ENCODE data around the gene AGAP3.

AGAP3 gene

GRCh38 chr7:151110236-151110940 is 24.1 kb downstream of the AGAP3 start:
- DNase-seq: no peak

GRCh38 chr7:151110941-151111645 is 24.8 kb downstream of the AGAP3 start:
- DNase-seq: peak; percentile 51 to 78

DNA sequence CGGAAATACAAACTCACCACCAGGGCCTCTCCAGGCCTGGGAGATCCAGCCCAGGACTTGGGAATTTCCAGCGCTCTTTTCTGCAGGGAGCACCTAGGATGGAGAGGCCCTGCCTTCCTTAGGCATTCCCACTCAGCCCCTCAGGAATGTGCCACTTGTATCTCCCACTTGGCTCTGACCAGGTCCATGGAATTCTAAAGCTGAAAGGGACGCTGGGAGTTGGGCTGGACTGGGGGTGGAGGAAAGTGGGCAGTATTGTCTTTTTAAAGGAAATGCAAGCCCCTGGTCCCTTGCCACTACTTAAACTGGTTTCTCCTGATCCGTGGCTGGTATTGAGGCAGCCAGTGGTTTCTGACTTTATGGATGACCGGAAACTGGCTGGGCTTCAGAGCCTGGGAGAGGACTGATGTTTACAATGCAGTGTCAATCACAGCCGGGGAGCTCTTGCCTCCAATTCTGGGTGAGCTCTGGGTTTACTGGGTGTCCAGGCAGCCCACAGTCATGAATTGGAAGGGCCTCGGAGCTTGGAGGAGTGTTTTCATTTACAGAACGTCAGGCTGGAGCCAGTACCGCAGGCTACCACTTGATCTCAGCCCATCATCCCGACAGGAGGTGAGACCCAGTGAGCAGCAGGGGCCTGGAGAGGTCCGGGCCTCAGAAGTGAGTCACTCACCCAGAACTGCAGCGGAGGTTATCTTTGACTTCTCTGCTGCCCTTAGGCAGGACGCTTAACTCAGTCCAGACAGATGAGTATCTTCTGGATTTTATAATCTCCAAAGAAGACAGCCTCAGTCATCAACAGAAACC is 27.3 kb downstream of the AGAP3 start:
- DNase-seq: no peak

- DNase-seq: no peak
These were observed 28.1 kb downstream of the AGAP3 start for GRCh38 chr7:151114151-151115090.

- peak; percentile 10 to 11 for DNase-seq
These were observed 29.0 kb downstream of the AGAP3 start for GRCh38 chr7:151115121-151115835.

- no peak for DNase-seq
These were observed 29.7 kb downstream of the AGAP3 start for GRCh38 chr7:151115836-151116418.

- DNase-seq: no peak
These were observed 30.5 kb downstream of the AGAP3 start for GRCh38 chr7:151116603-151117440.

GRCh38 chr7:151117565-151117964 is 31.3 kb downstream of the AGAP3 start:
- DNase-seq: no peak

DNA sequence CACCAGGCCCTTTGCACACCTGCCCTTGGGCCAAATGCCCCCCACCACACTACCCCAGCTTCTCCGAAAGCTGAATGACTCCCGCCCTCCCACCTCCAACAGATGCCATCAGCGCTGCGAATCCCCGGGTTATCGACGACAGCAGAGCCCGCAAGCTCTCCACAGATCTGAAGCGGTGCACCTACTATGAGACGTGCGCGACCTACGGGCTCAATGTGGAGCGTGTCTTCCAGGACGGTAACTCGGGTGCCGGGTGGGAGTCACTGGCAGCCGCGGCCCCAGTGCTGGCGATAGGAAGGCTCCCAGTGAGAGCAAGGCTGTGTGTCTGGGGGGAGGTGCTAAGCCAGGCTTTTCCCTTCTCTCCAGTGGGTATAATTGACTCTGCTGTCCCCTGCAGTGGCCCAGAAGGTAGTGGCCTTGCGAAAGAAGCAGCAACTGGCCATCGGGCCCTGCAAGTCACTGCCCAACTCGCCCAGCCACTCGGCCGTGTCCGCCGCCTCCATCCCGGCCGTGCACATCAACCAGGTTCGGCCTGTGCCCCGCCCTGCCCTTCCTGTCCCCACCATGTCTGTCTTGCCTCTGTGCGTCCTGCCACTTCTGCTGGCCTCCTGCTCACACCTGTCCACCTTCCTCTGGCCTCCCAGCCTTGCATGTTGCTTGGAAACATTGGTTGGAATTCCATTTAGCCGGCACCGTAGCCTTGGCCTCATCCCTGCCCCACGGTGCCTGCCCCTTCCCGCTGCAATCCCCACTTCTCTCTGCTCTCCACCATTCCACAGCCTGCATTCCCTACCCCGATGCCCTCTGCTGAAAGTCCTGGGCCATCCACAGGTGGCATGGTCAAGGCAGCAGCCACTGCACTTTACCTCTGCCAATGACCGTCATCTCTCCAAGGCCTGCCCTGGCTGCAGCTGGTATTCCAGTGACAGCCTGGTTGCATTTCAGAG is 32.1 kb downstream of the AGAP3 start:
- DNase-seq: no peak

GRCh38 chr7:151119055-151119415 is 32.8 kb downstream of the AGAP3 start:
- DNase-seq: no peak

DNA sequence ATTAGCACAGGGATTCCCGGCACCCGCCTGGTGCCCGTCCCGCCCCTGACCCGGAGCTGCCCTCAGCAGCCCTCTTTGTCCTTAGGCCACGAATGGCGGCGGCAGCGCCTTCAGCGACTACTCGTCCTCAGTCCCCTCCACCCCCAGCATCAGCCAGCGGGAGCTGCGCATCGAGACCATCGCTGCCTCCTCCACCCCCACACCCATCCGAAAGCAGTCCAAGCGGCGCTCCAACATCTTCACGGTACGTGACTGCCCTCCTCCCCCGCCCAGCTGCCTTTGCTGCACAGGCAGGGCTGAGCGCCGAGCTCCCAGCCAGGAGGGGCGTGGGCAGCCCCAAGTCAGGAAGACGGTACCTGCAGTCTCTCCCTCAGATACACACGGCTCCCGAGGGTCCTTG is 33.6 kb downstream of the AGAP3 start:
- no peak for DNase-seq

DNA sequence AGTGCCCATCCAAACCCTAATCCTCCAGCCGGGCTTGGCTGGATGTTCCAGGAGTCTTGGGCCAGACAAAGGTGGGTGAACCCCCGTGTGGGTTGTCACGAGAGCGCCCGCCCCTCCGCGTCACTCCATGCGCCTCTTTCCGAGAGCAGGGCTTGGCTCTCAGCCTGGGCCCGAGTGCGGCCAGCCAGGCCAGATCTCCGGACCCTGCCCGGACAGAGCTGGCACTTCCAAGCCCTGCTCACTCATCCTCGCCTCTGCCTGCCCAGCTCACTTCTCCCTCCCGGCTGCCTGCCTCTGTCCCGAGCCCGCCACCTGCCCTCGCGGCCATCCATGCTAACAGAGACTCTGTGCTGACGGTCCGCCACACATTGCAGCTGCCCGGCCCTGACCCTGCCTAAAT is 34.6 kb downstream of the AGAP3 start:
- DNase-seq: no peak

- DNase-seq: no peak
These were observed 35.3 kb downstream of the AGAP3 start for GRCh38 chr7:151121380-151122170.

DNA sequence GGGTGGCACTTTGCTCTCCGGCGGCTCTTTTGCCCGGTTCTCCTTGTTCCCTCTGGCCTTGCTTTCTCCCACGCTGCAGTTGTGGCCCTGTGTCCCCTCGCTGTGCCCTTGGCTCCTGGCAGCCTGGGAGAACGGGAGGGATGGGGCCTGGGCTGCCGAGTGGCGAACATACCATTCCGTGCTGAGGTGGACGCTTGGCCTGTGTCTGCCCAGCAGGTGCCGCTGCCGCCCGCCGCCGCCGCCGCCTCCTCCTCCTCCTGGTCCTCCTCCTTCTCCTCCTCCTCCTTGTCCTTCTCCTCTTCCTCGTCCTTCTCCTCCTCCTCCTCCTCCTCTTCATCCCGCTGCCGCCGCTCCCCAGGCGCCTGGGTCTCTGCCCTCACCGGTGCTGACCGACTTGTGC is 36.0 kb downstream of the AGAP3 start:
- DNase-seq: no peak

DNA sequence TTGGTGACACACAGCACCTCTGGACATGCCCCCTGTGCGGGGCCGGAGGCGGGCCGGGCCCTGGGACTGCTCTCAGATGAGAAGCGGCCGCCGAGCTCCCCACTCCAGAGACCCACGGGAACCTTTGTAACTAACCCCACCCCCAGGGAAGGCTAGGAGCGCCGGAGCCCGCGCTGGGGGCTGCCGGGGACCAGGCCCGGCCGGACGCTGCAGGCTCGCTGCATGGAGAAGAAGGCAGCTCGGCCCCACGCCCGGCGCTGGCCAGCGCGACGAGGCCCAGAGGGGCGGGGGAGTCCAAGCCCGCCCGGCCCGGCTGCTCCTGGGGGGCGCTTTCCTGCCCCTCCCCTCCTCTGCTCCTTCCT is 36.5 kb downstream of the AGAP3 start:
- no peak for DNase-seq

- no peak for DNase-seq
These were observed 37.0 kb downstream of the AGAP3 start for GRCh38 chr7:151123158-151123821.

GRCh38 chr7:151123822-151124464 is 37.7 kb downstream of the AGAP3 start:
- peak; percentile 45 to 80 for DNase-seq

GRCh38 chr7:151124481-151124880 is 38.2 kb downstream of the AGAP3 start:
- no peak for DNase-seq
